HG02970 (cell line): ENCODE measurements around the gene DGKH.

Experiments
- ATAC-seq: cut with Tn5 transposase; IDR thresholded peaks from one replicate; pipeline ENCODE4 v1.9.1; 2021; ENCODE audit warnings: mild to moderate bottlenecking, moderate library complexity, moderate number of reproducible peaks; ENCODE audit not compliant: unreplicated experiment, low FRiP score

DGKH gene

DNA sequence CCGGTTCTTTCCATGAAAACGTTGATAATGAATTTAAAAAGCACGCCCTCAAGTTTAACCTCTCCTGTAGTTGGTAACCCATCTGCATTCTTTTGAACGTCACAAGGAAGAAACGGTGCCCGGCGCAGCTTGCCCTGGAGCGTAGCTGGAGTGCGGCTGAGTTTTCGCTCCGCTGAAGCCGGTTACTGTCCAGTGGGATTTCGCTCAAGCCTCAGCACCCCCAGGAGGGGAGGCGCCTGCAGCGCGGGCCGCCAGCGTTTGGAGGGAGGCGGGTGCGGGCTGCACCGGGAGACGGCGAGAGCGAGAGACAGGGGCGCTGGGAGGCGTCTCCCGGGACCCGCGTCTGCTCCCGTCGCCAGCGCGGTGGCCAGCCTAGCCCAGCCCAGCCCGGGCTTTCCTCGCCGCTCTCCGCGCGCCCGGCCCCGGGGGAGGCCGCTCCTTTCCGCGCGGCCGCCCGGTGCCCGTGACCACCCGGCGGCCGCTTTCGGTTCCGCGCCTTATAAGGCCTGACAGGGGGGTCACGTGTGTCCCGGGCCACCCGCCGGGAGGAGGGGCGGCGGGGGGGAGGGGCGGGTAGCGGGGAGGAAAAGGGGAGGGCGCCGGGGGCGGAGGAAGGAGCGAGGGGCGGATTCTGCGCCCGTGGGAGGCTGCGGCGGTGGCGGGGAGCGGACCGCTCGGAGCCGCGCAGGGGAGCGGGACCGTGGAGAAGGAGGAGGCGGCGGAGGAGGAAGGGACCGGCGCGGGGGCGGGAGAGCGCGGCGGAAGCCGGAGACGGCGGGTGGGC lies 8.3 kb upstream of the DGKH start:
- ATAC-seq = peak; percentile 75

DNA sequence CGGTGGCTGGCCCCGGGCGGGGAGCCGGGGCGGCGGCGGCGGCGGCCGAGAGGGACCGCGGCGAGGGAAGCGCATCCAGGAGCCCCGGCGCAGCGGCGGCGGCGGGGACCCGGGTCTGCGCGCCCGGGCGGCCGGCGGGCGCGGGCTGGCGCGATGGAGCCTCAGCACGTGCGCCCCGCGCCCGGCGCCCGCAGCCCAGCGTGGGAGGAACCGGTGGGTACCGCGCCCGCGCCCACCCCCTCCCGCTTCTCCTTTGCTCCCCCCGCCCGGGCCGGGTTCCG lies 7.8 kb upstream of the DGKH start:
- peak; percentile 7 for ATAC-seq

- peak; percentile 13 for ATAC-seq
These were observed 7.3 kb upstream of the DGKH start for GRCh38 chr13:42041011-42041683.

- ATAC-seq = peak; percentile 11
These were observed 6.8 kb upstream of the DGKH start for GRCh38 chr13:42041684-42042035.

GRCh38 chr13:42043676-42044075 lies 4.8 kb upstream of the DGKH start:
- no peak for ATAC-seq

DNA sequence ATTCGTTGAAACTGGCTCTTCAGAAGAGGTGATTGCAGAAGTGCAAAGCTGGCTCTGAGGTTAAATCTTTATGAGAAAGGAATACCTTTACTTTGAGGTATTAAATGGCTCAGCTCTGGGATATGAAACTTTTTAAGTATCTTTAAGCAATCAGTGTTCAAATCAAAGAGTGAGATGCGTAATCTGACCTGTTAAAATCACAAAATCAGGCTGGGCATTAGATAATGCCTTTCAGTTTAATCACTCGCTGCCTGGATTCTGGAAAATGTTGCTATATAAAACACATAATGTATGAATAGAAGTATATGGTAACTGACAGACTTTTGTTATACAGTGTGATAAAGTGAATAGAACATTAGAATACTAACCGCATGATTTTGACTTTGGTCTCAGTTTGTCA lies 2.0 kb upstream of the DGKH start:
- ATAC-seq = no peak

GRCh38 chr13:42047561-42048341 lies 697 bp upstream of the DGKH start:
- ATAC-seq = peak; percentile 22

DNA sequence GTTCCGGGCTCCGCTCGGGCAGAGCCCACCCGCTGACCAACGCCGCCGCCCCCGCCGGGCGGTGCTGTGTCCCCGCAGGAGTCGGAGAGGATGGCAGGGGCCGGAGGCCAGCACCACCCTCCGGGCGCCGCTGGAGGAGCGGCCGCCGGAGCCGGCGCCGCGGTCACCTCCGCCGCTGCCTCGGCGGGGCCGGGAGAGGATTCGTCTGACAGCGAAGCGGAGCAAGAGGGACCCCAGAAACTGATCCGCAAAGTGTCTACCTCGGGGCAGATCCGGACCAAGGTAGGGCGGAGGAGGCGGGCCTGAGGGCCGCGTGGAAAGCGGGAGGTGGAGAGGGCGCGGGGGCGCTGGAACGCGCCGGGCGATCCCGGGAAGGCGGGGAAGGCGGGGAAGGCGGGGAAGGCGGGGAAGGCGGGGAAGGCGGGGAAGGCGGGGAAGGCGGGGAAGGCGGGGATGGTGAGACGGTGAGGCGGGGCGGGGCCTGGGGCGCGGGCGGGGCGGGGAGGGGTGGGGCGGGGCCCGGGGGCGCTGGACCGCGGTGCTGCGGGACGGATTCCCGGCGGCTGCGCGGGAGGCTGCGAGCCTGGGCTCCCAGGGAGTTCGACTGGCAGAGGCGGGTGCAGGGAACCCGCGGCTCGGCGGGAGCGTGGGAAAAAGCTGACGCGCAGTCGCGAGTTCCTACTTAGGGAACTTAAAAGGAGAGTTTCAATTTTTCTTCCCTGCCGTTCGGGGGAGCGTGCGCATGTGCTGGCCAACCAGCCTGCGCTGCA lies 421 bp downstream of the DGKH start:
- ATAC-seq = peak; percentile 55

- no peak for ATAC-seq
These were observed 986 bp downstream of the DGKH start for GRCh38 chr13:42049454-42049813.

- ATAC-seq = no peak
These were observed 6.5 kb downstream of the DGKH start for GRCh38 chr13:42054798-42055499.

DNA sequence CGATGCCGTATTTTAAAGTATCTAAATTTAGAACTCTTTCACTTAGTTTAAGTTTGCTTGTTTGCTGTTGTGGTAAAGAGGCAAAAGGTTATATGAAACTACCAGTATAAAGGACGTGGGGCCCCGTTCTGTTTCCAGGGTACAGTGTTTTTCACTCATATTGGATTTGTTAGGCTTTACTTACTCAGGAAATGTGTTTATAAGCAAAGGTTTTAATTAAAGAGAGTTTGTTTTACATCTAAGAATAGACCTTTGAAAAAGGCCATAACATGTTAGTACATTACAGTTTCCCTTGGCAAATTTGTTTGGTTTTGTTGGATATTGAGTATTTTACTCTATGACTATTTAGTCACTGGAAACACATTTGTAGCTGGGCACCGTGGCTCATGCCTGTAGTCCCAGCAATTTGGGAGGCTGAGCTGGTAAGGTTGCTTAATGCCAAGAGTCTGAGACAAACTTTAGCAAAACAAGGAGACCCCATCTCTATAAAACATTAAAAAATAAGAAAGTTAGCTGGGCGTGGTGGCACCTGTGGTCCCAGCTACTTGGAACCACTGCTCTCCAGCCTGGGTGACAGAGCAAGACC lies 7.1 kb downstream of the DGKH start:
- ATAC-seq = no peak

DNA sequence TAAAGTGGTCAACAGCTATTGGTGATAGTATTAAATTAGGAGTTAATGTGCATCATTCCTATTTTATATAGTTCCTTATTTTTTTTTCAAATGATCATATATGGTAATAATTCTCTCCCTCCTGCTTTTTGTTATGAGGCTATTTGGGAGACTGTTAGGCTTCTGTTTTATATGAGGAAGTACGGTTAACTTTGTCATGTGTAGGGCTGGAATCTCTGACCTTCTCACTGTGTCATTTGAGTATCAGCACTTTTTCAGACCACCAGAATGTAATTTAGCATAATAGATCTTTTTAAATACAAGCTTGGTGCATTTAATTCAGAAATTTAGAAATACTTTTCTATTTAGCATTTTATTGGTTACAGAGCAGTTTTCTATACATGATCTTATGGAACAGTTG lies 7.7 kb downstream of the DGKH start:
- no peak for ATAC-seq

DNA sequence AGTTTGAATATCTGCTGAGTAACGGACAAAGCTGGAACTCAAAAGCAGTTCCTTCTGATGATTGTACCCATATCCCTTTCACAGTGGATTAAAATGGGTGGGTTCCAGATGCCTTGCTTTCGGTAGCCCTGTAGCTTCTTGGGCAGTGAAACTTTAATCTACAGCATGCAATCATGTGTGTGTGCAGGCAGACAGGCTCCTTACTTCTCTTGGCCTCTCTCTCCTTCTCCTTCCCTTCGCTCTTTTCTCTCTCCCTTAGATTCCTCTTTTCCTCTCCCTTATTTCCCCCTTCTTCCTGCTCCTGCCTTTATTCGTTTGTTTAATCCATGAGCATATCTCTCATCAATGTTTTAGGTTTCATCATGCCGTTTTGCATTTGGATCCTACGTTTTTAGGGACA lies 8.1 kb downstream of the DGKH start:
- ATAC-seq = no peak

- ATAC-seq = no peak
These were observed 9.6 kb downstream of the DGKH start for GRCh38 chr13:42057918-42058530.

GRCh38 chr13:42061943-42062342 lies 13.5 kb downstream of the DGKH start:
- no peak for ATAC-seq

- no peak for ATAC-seq
These were observed 14.7 kb downstream of the DGKH start for GRCh38 chr13:42063105-42063504.

DNA sequence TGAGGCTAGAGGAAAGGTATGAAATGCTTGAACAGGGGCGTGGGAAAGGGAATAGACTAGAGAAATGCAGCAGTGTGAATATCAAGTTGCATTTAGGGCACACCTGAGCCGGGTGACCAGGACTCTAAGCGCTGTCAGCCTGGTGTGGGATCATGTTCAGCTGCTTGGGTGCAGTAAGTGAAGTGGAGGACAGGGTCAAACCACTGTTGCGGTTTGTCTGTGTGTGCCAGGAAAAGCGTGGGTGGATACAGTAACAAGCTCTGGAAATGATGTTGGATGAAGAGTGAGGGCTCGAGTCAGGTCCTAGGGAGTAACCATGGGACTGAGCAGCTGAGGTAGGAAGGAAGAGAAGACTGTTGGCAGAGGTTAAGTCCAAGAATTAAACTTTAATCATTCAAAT lies 15.8 kb downstream of the DGKH start:
- no peak for ATAC-seq

- no peak for ATAC-seq
These were observed 16.5 kb downstream of the DGKH start for GRCh38 chr13:42064966-42065365.

DNA sequence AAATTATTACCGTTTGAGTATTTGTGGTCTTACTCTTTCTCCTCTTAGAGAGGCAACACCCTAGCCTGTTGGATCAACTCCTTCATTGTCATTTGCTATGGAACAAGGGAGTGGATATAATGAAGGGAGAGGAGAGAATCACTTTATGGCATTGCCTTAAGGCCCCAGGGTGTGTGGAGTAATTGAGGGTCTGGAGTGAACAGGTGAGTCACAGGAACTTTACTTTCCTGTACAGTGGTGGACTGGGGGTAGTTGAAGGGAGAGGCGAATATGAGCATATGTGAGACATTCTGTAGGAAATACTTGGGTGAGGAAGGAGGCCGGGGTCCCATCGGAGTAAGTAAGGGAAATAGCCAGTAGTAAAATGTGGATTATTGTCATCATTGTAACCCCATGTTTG lies 17.0 kb downstream of the DGKH start:
- ATAC-seq = no peak

DNA sequence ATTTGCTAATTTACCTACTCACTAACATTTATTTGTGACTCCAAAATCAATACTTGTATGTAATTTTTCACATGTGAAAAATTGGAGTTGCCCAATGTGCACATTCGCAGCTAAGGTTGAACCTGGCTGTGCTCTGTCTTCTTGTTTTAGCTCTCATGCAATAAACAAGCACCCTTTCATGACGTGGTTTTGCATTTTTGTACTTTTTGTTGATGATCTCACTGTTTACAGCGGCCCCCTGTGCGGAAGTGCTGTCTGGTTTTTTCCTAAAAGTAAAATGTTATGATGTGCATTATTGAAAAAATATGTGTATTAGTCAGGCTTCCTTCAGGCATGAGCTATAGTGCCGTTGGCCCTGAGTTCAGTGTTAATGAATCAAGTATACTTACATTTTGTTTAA lies 18.1 kb downstream of the DGKH start:
- ATAC-seq = no peak
